Neural cell (in vitro differentiated cells): Measurements from ENCODE around the gene SHMT2. TPM values are rescaled to one million over a fixed set of nuclear protein-coding genes. Genes with fewer than 3 reads are reported as not detected.

Experiments
- H2AFZ ChIP-seq: fragments of 200-600, 300-800 bp; sonication (generic), shearing (Covaris generic); 2 replicates; pipeline ENCODE4 v1.6.0; 2014; ENCODE audit warnings: low read depth, mild to moderate bottlenecking, antibody characterized with exemption, low read length, moderate library complexity
- H3F3A ChIP-seq: fragments of 200-600 bp; shearing (Covaris generic); 2 replicates; pipeline ENCODE4 v1.6.1; 2016; ENCODE audit warnings: mild to moderate bottlenecking, moderate library complexity, mixed read lengths, antibody characterized with exemption, low read length; ENCODE audit not compliant: insufficient read depth, poor library complexity, severe bottlenecking
- H3K27ac ChIP-seq: fragments of 200-600, 300-800 bp; sonication (generic), shearing (Covaris generic); 2 replicates; pipeline ENCODE4 v1.5.1; 2014; ENCODE audit warnings: mild to moderate bottlenecking, low read length, moderate library complexity
- H3K27me3 ChIP-seq: fragments of 300-800, 200-600 bp; sonication (generic), shearing (Covaris generic); 2 replicates; pipeline ENCODE4 v1.6.0; 2014; ENCODE audit warnings: mild to moderate bottlenecking, low read depth, low read length, moderate library complexity; ENCODE audit not compliant: insufficient read depth
- H3K36me3 ChIP-seq: fragments of 300-800, 200-600 bp; sonication (generic), shearing (Covaris generic); 2 replicates; pipeline ENCODE4 v1.5.1; 2014; ENCODE audit warnings: mild to moderate bottlenecking, antibody characterized with exemption, low read length, moderate library complexity; ENCODE audit not compliant: insufficient read depth
- H3K4me2 ChIP-seq: fragments of 300-800, 200-600 bp; sonication (generic), shearing (Covaris generic); 2 replicates; pipeline ENCODE4 v1.6.0; 2014; ENCODE audit warnings: mild to moderate bottlenecking, low read length
- H3K4me3 ChIP-seq: fragments of 300-800, 200-600 bp; sonication (generic), shearing (Covaris generic); 2 replicates; pipeline ENCODE4 v1.5.1; 2014; ENCODE audit warnings: mild to moderate bottlenecking, low read length, moderate library complexity
- H3K79me2 ChIP-seq: fragments of 200-600 bp; shearing (Covaris generic); replicated peaks from 2 replicates; pipeline ENCODE4 v1.6.0; 2014; ENCODE audit warnings: mild to moderate bottlenecking, low read length, moderate library complexity; ENCODE audit not compliant: insufficient read depth
- H3K9ac ChIP-seq: fragments of 300-800, 200-600 bp; sonication (generic), shearing (Covaris generic); 2 replicates; pipeline ENCODE4 v1.6.1; 2016; ENCODE audit warnings: mild to moderate bottlenecking, low read length, mixed read lengths
- H3K9me2 ChIP-seq: fragments of 200-600 bp; shearing (Covaris generic); 2 replicates; pipeline ENCODE4 v1.6.1; 2016; ENCODE audit warnings: mild to moderate bottlenecking, low read length, mixed read lengths; ENCODE audit not compliant: insufficient read depth
- H3K9me3 ChIP-seq: fragments of 200-600, 300-800 bp; sonication (generic), shearing (Covaris generic); 2 replicates; pipeline ENCODE4 v1.6.1; 2016; ENCODE audit warnings: mild to moderate bottlenecking, mixed run types, low read length, moderate library complexity, mixed read lengths
- H4K20me1 ChIP-seq: fragments of 200-600 bp; shearing (Covaris generic); 2 replicates; pipeline ENCODE4 v1.6.1; 2016; ENCODE audit warnings: mild to moderate bottlenecking, mixed run types; ENCODE audit not compliant: insufficient read depth
- EP300 ChIP-seq: fragments of 450-650 bp; conservative IDR thresholded peaks from 2 replicates; pipeline ENCODE4 v1.6.1; 2014; ENCODE audit warnings: antibody characterized with exemption, mild to moderate bottlenecking, moderate library complexity; ENCODE audit not compliant: poor library complexity, severe bottlenecking
- EZH2 ChIP-seq: fragments of 200-600, 300-800 bp; shearing (Covaris generic), sonication (generic); IDR thresholded peaks from 2 replicates; pipeline ENCODE4 v1.6.1; 2014; ENCODE audit warnings: antibody characterized with exemption, low read length, borderline replicate concordance, mild to moderate bottlenecking; ENCODE audit not compliant: insufficient read depth, poor library complexity, severe bottlenecking
- MXI1 ChIP-seq: fragments of 450-650 bp; conservative IDR thresholded peaks from 2 replicates; pipeline ENCODE4 v1.6.1; 2014; ENCODE audit warnings: antibody characterized with exemption, mild to moderate bottlenecking; ENCODE audit not compliant: poor library complexity, severe bottlenecking
- POLR2AphosphoS5 ChIP-seq: IDR thresholded peaks from 2 replicates; pipeline ENCODE4 v1.6.1; 2012
- RAD21 ChIP-seq: fragments of 450-650 bp; conservative IDR thresholded peaks from 2 replicates; pipeline ENCODE4 v1.6.1; 2014; ENCODE audit warnings: antibody characterized with exemption, mild to moderate bottlenecking, moderate library complexity
- SMC3 ChIP-seq: fragments of 450-650 bp; conservative IDR thresholded peaks from 2 replicates; pipeline ENCODE4 v1.6.1; 2014; ENCODE audit warnings: antibody characterized with exemption, mild to moderate bottlenecking, moderate library complexity; ENCODE audit not compliant: poor library complexity
- TAF1 ChIP-seq: IDR thresholded peaks from 2 replicates; pipeline ENCODE4 v1.6.1; 2012; ENCODE audit warnings: low read depth
- polyA plus RNA-seq: library from polyadenylated mRNA; depleted of rRNA; stranded (reverse); fragments of >200 nt; gene quantifications from 2 replicates; pipeline ENCODE4 v1.2.3, GENCODE V29; 2014
- TF ChIP-seq, protein P1 (sequence below): fragments of 450-650 bp; IDR thresholded peaks from 2 replicates; pipeline ENCODE4 v1.5.1; 2014; ENCODE audit warnings: antibody characterized with exemption, mild to moderate bottlenecking, moderate library complexity; ENCODE audit not compliant: poor library complexity, severe bottlenecking
- TF ChIP-seq, protein P2 (sequence below): IDR thresholded peaks from 2 replicates; pipeline ENCODE4 v1.6.1; 2012; ENCODE audit warnings: borderline replicate concordance

SHMT2 gene
- polyA plus RNA-seq, 1 donor from 2014 or later, result 38.2 TPM

DNA sequence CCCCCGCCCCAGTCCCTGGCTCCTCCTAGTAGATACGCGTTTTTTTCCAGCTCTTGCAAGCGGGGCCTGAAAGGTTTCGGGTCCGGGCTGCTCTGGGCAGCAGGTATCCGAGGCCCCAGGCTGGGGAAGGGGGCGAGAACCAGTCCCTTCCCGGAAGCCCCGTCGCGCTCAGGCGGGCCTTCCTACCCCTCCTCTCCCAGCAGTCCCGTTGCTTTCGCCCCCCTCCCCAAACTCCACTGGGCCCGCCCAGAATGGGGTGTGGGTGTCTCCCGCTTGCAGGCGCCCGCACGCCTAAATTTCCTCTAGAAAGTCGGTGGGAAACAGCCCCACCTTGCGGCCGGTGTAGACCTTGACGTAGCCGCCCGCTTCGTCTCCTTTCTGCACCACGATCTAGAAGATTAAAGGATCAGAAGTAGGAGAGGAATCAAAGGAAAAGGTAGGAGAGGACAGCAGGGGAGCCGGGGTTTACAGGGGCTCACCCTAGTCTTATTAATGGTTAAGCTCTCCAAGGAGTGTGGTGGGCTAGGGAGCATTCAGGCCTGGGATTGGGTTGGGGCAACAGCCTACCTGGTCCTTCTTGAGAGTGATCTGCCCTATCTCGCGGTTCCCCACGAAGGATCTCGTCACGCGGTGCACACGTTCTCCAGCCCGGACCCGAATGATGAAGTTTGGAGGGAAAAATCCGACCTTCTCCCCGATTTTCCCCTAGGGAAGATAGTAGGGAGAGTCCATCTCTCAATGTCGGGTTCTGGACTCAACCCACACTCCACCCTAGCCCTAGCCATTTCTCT is 14.2 kb downstream of the SHMT2 start:
- no peaks in the 10 kb centered on the region for H3K36me3 ChIP-seq
- H3K27ac ChIP-seq, result no peak overlapping the region
- H3K27me3 ChIP-seq, result peaks cover 44% of the 10 kb centered on the region
- TF ChIP-seq, protein P1, sequence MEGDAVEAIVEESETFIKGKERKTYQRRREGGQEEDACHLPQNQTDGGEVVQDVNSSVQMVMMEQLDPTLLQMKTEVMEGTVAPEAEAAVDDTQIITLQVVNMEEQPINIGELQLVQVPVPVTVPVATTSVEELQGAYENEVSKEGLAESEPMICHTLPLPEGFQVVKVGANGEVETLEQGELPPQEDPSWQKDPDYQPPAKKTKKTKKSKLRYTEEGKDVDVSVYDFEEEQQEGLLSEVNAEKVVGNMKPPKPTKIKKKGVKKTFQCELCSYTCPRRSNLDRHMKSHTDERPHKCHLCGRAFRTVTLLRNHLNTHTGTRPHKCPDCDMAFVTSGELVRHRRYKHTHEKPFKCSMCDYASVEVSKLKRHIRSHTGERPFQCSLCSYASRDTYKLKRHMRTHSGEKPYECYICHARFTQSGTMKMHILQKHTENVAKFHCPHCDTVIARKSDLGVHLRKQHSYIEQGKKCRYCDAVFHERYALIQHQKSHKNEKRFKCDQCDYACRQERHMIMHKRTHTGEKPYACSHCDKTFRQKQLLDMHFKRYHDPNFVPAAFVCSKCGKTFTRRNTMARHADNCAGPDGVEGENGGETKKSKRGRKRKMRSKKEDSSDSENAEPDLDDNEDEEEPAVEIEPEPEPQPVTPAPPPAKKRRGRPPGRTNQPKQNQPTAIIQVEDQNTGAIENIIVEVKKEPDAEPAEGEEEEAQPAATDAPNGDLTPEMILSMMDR, result peak; percentile 67
- TF ChIP-seq SMC3, result peak; percentile 43
- no peak for TF ChIP-seq MXI1
- TF ChIP-seq RAD21, result peak; percentile 60
- H3K4me2 ChIP-seq, result no peak overlapping the region
- no peaks in the 10 kb centered on the region for H3K9me2 ChIP-seq
- H4K20me1 ChIP-seq, result no peaks in the 10 kb centered on the region
- H3K4me3 ChIP-seq, result peak overlapping the region; percentile 79
- no peak overlapping the region for H2AFZ ChIP-seq
- no peaks in the 10 kb centered on the region for H3K9me3 ChIP-seq
- no peaks in the 10 kb centered on the region for H3F3A ChIP-seq
- peak overlapping the region; percentile 29 for H3K9ac ChIP-seq
- H3K79me2 ChIP-seq, result no peaks in the 10 kb centered on the region

DNA sequence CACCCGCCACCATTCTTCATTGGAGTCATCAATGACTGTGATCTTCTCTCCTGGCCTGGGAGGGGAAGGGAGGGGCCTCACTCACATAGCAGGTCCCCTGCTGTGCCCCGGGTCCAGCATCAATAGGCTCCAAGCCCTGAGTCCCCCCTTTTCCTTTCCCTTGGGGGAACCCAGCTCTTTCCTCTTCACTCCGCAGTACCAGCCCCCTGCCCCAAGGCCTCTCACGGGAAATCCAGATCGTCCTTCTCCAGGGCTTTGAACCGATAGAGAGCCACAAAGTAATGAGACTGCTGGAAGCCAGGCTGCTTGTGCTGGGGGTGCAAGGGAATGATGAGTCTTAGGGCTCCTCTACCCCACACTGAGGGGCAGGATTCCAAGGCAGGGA is 14.8 kb downstream of the SHMT2 start:
- no peak overlapping the region for H3K4me3 ChIP-seq

More for the DNA sequence above, 14.8 kb downstream of the SHMT2 start:
- H3K36me3 ChIP-seq, result no peaks in the 10 kb centered on the region
- H3K27me3 ChIP-seq, result peaks cover 38% of the 10 kb centered on the region
- H3F3A ChIP-seq, result no peaks in the 10 kb centered on the region
- H2AFZ ChIP-seq, result no peak overlapping the region
- no peak overlapping the region for H3K27ac ChIP-seq
- H3K9me3 ChIP-seq, result no peaks in the 10 kb centered on the region
- no peaks in the 10 kb centered on the region for H3K9me2 ChIP-seq
- H3K4me2 ChIP-seq, result no peak overlapping the region
- TF ChIP-seq POLR2AphosphoS5, result no peak
- TF ChIP-seq RAD21, result no peak
- no peak for TF ChIP-seq TAF1
- no peak for TF ChIP-seq SMC3
- no peak for TF ChIP-seq MXI1
- no peak for TF ChIP-seq EP300
- no peak for TF ChIP-seq EZH2
- TF ChIP-seq, protein P2, sequence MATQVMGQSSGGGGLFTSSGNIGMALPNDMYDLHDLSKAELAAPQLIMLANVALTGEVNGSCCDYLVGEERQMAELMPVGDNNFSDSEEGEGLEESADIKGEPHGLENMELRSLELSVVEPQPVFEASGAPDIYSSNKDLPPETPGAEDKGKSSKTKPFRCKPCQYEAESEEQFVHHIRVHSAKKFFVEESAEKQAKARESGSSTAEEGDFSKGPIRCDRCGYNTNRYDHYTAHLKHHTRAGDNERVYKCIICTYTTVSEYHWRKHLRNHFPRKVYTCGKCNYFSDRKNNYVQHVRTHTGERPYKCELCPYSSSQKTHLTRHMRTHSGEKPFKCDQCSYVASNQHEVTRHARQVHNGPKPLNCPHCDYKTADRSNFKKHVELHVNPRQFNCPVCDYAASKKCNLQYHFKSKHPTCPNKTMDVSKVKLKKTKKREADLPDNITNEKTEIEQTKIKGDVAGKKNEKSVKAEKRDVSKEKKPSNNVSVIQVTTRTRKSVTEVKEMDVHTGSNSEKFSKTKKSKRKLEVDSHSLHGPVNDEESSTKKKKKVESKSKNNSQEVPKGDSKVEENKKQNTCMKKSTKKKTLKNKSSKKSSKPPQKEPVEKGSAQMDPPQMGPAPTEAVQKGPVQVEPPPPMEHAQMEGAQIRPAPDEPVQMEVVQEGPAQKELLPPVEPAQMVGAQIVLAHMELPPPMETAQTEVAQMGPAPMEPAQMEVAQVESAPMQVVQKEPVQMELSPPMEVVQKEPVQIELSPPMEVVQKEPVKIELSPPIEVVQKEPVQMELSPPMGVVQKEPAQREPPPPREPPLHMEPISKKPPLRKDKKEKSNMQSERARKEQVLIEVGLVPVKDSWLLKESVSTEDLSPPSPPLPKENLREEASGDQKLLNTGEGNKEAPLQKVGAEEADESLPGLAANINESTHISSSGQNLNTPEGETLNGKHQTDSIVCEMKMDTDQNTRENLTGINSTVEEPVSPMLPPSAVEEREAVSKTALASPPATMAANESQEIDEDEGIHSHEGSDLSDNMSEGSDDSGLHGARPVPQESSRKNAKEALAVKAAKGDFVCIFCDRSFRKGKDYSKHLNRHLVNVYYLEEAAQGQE, result no peak
- TF ChIP-seq, protein P1, result no peak
- H3K9ac ChIP-seq, result no peak overlapping the region
- no peaks in the 10 kb centered on the region for H3K79me2 ChIP-seq
- no peaks in the 10 kb centered on the region for H4K20me1 ChIP-seq
